Activated T-cell treated with anti-CD3 and anti-CD28 coated beads for 24 hours (primary cell): ENCODE measurements around the gene CSNK2A3.

Experiments used
- DNase-seq: peaks from one replicate; pipeline ENCODE4 v3.0.0-alpha.2; 2020; ENCODE audit warnings: low read depth

Gene CSNK2A3

GRCh38 chr11:11335043-11335442, 18.0 kb downstream of the CSNK2A3 start:
- DNase-seq, result no peak

- DNase-seq, result no peak
Measured at GRCh38 chr11:11334607-11335006, 18.4 kb downstream of the CSNK2A3 start.

GRCh38 chr11:11332141-11332710, 20.8 kb downstream of the CSNK2A3 start:
- DNase-seq, result no peak

- no peak for DNase-seq
Measured at GRCh38 chr11:11329062-11329806, 23.8 kb downstream of the CSNK2A3 start.

DNA sequence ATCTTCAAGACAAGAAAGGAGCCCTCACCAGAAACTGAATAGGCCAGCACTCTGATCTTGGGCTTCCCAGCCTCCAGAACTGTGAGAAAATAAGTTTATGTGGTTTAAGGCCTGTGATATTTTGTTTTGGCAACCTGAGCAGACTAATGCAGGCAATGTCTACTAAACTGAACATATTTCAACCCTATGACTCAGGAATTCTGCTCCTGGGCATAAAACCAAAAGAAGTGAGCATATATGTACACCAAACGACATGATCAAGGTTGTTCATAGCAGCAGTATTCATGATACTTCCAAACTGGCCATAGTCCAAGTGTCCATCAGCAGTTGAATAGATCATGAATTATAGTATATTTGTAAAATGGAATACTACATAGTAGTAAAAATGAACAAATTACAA, 29.0 kb downstream of the CSNK2A3 start:
- no peak for DNase-seq

DNA sequence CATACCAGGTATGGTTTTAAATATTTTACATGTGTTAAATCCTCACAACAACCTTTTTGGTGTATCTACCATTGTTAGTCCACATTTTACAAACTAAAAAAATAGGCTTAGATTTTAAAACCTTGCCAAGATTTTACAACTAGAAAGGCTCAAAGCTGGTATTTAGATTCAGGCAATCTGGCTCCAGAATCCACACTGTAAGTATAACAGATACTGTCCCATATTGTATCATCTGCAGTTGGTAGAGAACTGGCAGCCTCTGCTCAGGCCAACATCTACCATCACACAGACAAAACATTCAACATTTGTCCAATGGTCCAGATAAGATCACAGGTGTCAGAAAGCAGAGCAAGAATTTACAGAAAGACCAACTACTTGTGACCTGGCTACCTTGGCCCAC, 30.9 kb downstream of the CSNK2A3 start:
- no peak for DNase-seq

DNA sequence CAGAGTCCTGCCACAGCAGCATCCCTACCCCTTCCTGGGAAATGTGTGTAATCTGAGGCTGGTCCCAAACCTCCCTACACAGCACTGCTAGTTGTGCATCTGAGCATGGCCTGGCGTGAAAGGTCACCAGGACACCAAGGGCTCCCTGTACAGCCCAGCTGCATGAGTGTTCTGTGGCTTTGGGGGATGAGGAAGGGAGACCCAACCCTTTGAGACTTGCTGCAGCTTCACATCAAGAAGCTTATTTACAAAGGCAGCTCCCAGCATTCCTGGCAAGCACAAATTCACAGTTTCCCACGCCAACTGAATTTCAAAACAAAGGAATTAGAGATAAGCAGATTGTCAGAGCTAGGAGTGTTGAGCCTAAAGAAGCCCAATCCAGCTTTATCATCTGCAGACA, 32.2 kb downstream of the CSNK2A3 start:
- no peak for DNase-seq

DNA sequence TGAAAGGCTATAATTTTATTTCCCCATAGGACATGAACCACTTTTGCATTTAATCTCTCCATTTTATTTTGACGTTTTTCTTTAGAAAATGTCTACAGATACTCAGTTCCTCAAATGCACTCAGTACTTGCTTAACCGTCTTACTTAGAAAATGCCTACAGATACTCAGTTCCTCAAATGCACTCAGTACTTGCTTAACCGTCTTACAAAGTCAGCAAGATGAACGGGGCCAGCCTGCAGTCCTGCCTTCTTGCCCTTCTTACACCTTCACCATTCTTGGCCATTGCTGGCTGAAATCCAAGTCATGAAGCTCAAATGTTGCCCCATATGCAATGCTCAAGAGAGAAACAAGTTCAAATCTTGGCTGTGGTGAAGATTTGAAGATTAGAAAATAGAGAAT, 34.1 kb downstream of the CSNK2A3 start:
- DNase-seq, result no peak

- no peak for DNase-seq
Measured at GRCh38 chr11:11318461-11318860, 34.6 kb downstream of the CSNK2A3 start.

DNA sequence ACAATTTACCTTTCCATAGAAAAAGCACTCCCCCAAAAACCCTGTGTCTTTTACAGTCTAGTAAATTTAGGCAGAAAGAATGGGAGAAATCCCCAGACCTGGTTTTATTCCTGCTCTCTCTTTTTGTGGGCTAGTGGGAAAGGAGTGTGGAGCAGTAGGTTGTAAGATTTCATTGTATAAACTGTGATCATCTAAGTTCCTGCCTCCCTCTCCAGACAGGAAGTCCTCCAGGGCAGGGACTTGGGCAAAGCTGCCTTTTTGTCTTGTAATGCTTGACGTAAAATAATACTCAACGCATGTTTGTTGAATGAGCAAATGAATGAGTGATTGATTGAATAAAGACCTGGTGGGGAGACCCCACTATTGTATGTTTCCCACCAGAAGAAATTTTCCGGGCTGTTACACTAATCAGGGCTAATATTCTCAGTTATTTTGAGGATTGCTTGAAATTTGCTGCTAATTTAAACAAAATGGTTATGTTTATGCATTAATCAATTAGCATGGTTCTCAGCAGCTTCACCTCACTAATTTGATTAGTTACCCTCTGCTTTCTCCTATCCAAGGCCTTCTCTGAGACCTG, 36.3 kb downstream of the CSNK2A3 start:
- DNase-seq, result no peak

GRCh38 chr11:11313902-11314692, 39.0 kb downstream of the CSNK2A3 start:
- DNase-seq, result no peak

GRCh38 chr11:11313426-11313825, 39.6 kb downstream of the CSNK2A3 start:
- DNase-seq, result no peak

DNA sequence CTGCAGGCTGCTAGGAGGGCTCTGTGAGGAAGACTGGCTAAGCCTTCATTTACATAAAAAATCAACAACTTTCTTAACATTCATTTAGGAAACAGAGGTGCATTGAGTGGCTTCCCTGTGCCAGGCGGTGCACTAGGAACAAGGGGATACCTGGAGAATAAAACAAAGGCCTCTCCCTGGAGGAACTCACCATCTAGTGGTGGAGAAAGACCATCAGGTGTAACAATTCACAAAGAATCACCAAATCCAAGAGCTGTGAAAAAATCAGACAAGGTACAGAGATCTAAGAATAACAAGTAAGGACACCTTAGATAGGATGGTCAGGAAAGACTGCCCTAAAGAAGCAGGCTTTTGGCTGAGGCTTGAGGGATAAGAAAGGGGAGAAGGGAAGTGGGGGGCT, 40.3 kb downstream of the CSNK2A3 start:
- DNase-seq, result no peak

GRCh38 chr11:11311169-11311568, 41.9 kb downstream of the CSNK2A3 start:
- DNase-seq, result no peak

DNA sequence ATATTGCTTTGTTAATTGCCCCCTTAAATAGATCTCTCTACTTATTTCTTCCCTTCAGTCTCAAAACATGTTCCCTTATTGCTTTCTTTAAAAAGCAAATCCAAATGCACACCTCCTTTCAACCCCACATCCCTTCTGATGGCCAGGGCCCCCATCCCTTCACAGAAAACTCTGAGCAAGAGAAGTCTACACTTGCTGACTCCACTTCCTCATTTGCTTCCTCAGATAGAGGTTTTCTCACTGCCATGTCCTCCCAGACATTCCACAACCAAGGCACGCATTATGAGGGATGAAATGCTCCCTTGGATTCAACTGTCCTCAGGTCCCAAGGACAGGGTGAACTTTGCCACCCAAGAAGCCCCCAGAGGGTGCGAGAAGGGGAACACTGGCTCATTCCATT, 43.1 kb downstream of the CSNK2A3 start:
- DNase-seq, result no peak

- no peak for DNase-seq
Measured at GRCh38 chr11:11308249-11308648, 44.8 kb downstream of the CSNK2A3 start.

GRCh38 chr11:11306855-11307254, 46.2 kb downstream of the CSNK2A3 start:
- DNase-seq, result no peak

- no peak for DNase-seq
Measured at GRCh38 chr11:11304550-11304949, 48.5 kb downstream of the CSNK2A3 start.

GRCh38 chr11:11302565-11302964, 50.5 kb downstream of the CSNK2A3 start:
- no peak for DNase-seq
